ENCODE measurements around the gene IDS. TPM values are rescaled to one million over a fixed set of nuclear protein-coding genes. Genes with fewer than 3 reads are reported as not detected.

IDS gene
- total and polyA plus RNA-seq, 9 donors = 53.3 to 122 (median 76.1) TPM

DNA sequence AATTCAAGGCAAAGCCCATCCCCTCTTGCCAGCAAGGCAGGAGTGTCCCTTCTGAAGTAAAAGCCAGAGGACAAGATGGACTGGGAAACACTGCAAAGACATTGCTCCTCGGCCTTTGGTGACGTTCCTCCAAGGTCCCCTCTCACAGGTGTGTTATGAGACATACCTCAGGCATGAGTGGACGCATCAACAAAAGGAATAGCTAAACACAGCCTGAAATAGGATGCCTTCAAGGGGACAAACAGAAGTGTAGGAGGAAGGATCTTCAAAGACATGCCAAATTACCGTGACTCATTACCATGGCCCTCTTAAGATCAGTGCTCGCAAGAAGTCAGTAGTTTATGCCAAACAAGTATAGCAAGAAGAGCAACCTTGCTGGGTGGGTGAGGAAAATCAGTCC lies 6.0 kb upstream of the IDS start:
- TF ChIP-seq EP300 (IDR thresholded peaks at IDR 0.05) (no peak), POLR2A (IDR thresholded peaks at IDR 0.05) (no peak)
- TF ChIP-seq, protein P1, sequence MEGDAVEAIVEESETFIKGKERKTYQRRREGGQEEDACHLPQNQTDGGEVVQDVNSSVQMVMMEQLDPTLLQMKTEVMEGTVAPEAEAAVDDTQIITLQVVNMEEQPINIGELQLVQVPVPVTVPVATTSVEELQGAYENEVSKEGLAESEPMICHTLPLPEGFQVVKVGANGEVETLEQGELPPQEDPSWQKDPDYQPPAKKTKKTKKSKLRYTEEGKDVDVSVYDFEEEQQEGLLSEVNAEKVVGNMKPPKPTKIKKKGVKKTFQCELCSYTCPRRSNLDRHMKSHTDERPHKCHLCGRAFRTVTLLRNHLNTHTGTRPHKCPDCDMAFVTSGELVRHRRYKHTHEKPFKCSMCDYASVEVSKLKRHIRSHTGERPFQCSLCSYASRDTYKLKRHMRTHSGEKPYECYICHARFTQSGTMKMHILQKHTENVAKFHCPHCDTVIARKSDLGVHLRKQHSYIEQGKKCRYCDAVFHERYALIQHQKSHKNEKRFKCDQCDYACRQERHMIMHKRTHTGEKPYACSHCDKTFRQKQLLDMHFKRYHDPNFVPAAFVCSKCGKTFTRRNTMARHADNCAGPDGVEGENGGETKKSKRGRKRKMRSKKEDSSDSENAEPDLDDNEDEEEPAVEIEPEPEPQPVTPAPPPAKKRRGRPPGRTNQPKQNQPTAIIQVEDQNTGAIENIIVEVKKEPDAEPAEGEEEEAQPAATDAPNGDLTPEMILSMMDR (IDR thresholded peaks at IDR 0.05) = no peak

GRCh38 chrX:149510386-149510785 lies 5.3 kb upstream of the IDS start:
- Histone ChIP-seq H3K9me3 (no peaks in the 10 kb centered on the region), H3K4me3 (no peak overlapping the region), H3K27me3 (no peaks in the 10 kb centered on the region), H3K36me3 (no peaks in the 10 kb centered on the region), H3K4me1 (ENCODE audit: insufficient read depth) (no peaks in the 10 kb centered on the region), H3K27ac (no peak overlapping the region)
- WGBS, 3 donors = 20 to 23% (median 22%) methylated on average over 4 of the region's 4 CpGs
- intact Hi-C loops (cut with DNase I) = loop anchor here in 1 of 4 donors (5.0 kb wide), 1 partner anchor 658 kb away; no protein-coding TSS in a partner anchor
- DNase-seq = no peak
- TF ChIP-seq, protein P1 (IDR thresholded peaks at IDR 0.05) = no peak
- no peak for TF ChIP-seq EP300 (IDR thresholded peaks at IDR 0.05)
- no peak for TF ChIP-seq POLR2A (IDR thresholded peaks at IDR 0.05)

More for the DNA sequence above, 6.0 kb upstream of the IDS start:
- no peak overlapping the region for H3K27ac ChIP-seq
- no peaks in the 10 kb centered on the region for H3K27me3 ChIP-seq
- H3K9me3 ChIP-seq = no peaks in the 10 kb centered on the region
- no peaks in the 10 kb centered on the region for H3K4me1 ChIP-seq (ENCODE audit: insufficient read depth)
- DNase-seq = no peak
- WGBS, 3 donors = 56 to 73% (median 67%) methylated on average over 5 of the region's 5 CpGs
- H3K4me3 ChIP-seq = no peak overlapping the region
- H3K36me3 ChIP-seq = no peaks in the 10 kb centered on the region
- intact Hi-C loops (cut with DNase I) = loop anchor here in 1 of 4 donors (5.0 kb wide), 1 partner anchor 659 kb away; no protein-coding TSS in a partner anchor

GRCh38 chrX:149508467-149508866 lies 3.4 kb upstream of the IDS start:
- no peaks in the 10 kb centered on the region for H3K9me3 ChIP-seq
- no peak overlapping the region for H3K4me3 ChIP-seq
- 66 to 83% (median 80%) methylated on average over 1 of the region's 1 CpG for WGBS, 3 donors
- DNase-seq = no peak
- TF ChIP-seq, protein P1 (IDR thresholded peaks at IDR 0.05) = no peak
- no peak for TF ChIP-seq EP300 (IDR thresholded peaks at IDR 0.05)
- no peak for TF ChIP-seq POLR2A (IDR thresholded peaks at IDR 0.05)
- no peak overlapping the region for H3K27ac ChIP-seq
- intact Hi-C loops (cut with DNase I) = no loop called here
- H3K4me1 ChIP-seq (ENCODE audit: insufficient read depth) = peaks cover 3% of the 10 kb centered on the region
- no peaks in the 10 kb centered on the region for H3K27me3 ChIP-seq
- no peaks in the 10 kb centered on the region for H3K36me3 ChIP-seq

GRCh38 chrX:149506349-149506748 lies 1.2 kb upstream of the IDS start:
- no peaks in the 10 kb centered on the region for H3K27me3 ChIP-seq
- 75 to 80% (median 78%) methylated on average over 2 of the region's 2 CpGs for WGBS, 3 donors
- no peaks in the 10 kb centered on the region for H3K36me3 ChIP-seq
- no peak overlapping the region for H3K27ac ChIP-seq
- no peak for TF ChIP-seq POLR2A (IDR thresholded peaks at IDR 0.05)
- TF ChIP-seq, protein P1 (IDR thresholded peaks at IDR 0.05) = no peak
- TF ChIP-seq EP300 (IDR thresholded peaks at IDR 0.05) = no peak
- H3K4me1 ChIP-seq (ENCODE audit: insufficient read depth) = peaks cover 3% of the 10 kb centered on the region
- intact Hi-C loops (cut with DNase I) = no loop called here
- no peak for DNase-seq
- no peaks in the 10 kb centered on the region for H3K9me3 ChIP-seq
- H3K4me3 ChIP-seq = no peak overlapping the region

Data from ovary (tissue), 9 donors.